HepG2 (cell line): ENCODE results near the gene MAGI1. TPM values are rescaled to one million over a fixed set of nuclear protein-coding genes. Genes with fewer than 3 reads are reported as not detected.

Source experiments
- ATAC-seq: fragments of 200-7000 bp; cut with Tn5 transposase; 3 replicates; pipeline ENCODE4 v1.9.1; 2020; ENCODE audit warnings: mild to moderate bottlenecking, moderate library complexity
- BruUV-seq: library from RNA; stranded (reverse); fragments of 400-500 nt; replicated peaks from 2 replicates; lab custom pipeline; 2021; lab: Mats Ljungman, UMichigan
- CTCF ChIA-PET: fragments of 300-600 bp; formaldehyde crosslinking; extraction: SDS; loops from one replicate; lab custom pipeline; 2021; ENCODE audit warnings: low total read pairs, inconsistent platforms, low intra/inter-chr PET ratio; lab: Yijun Ruan, JAX
- POLR2A ChIA-PET: fragments of 350-600 bp; sonication (Branson Sonifier 250); formaldehyde crosslinking; loops from one replicate; lab custom pipeline; 2020; ENCODE audit warnings: antibody characterized with exemption, inconsistent platforms; lab: Yijun Ruan, JAX
- DNase-seq: peaks from one replicate; pipeline ENCODE4 v3.0.0-alpha.2; 2015; ENCODE audit warnings: low spot score
- FAIRE-seq: peaks from 3 replicates; lab custom pipeline; 2011; peaks lifted over from hg19 to GRCh38; lab: Jason Lieb, UNC
- H2AFZ ChIP-seq: one replicate; pipeline ENCODE4 v1.6.1; 2011; ENCODE audit warnings: low read length, inconsistent platforms
- H3K27ac ChIP-seq: fragments of 300-600 bp; 3 replicates; pipeline ENCODE4 v1.8.0; 2011; ENCODE audit warnings: mixed run types, mild to moderate bottlenecking, mixed read lengths, low read length, inconsistent platforms; ENCODE audit not compliant: insufficient read depth; ENCODE audit errors: extremely low read length
- H3K27me3 ChIP-seq, 2 experiments: fragments of 200-600 bp in 1 of 2; 2 replicates in 1 of 2; 3 replicates in 1 of 2; pipeline versions ENCODE4 v1.6.0 to v1.8.0; 2011; ENCODE audit warnings: low read length in 2 of 2, mild to moderate bottlenecking in 2 of 2, moderate library complexity in 2 of 2, inconsistent platforms in 1 of 2; ENCODE audit not compliant: insufficient read depth in 2 of 2, control insufficient read depth in 1 of 2
- H3K36me3 ChIP-seq, 2 experiments: fragments of 200-600 bp in 1 of 2; replicated peaks in 1 of 2; 2 replicates in 1 of 2; 3 replicates in 1 of 2; pipeline versions ENCODE4 v1.5.1 to v1.8.0; 2011; ENCODE audit warnings: low read length in 2 of 2, inconsistent platforms in 1 of 2; ENCODE audit not compliant: insufficient read depth in 2 of 2, control insufficient read depth in 1 of 2
- H3K4me1 ChIP-seq: 2 replicates; pipeline ENCODE4 v1.5.1; 2012; ENCODE audit warnings: low read length, inconsistent platforms; ENCODE audit not compliant: insufficient read depth
- H3K4me2 ChIP-seq: 2 replicates; pipeline ENCODE4 v1.6.0; 2011; ENCODE audit warnings: low read depth, low read length, inconsistent platforms
- H3K4me3 ChIP-seq, 3 experiments: fragments of 200-600 bp in 1 of 3; sonication (generic), shearing (Covaris generic) in 1 of 3; replicated peaks in 1 of 3; 2 replicates each; pipeline ENCODE4 v1.5.1; 2011 to 2016; ENCODE audit warnings: low read length in 3 of 3, inconsistent platforms in 2 of 3, low read depth in 2 of 3, mild to moderate bottlenecking in 2 of 3, control low read depth in 1 of 3, mixed read lengths in 1 of 3; ENCODE audit not compliant: insufficient read depth in 1 of 3
- H3K79me2 ChIP-seq: one replicate; pipeline ENCODE4 v1.6.1; 2011; ENCODE audit warnings: low read length, inconsistent platforms; ENCODE audit not compliant: insufficient read depth
- H3K9ac ChIP-seq: 2 replicates; pipeline ENCODE4 v1.6.0; 2011; ENCODE audit warnings: mild to moderate bottlenecking, low read depth, low read length, inconsistent platforms; ENCODE audit not compliant: insufficient read depth
- H3K9me3 ChIP-seq: 2 replicates; pipeline ENCODE4 v1.5.1; 2012; ENCODE audit warnings: mild to moderate bottlenecking, low read length
- H4K20me1 ChIP-seq: 2 replicates; pipeline ENCODE4 v1.6.0; 2011; ENCODE audit warnings: inconsistent platforms, mild to moderate bottlenecking, low read length, moderate library complexity; ENCODE audit not compliant: insufficient read depth
- E2F2 ChIP-seq: sonication (generic); formaldehyde crosslinking; IDR thresholded peaks from 2 replicates; pipeline ENCODE4 v1.4.0; 2020; ENCODE audit warnings: missing genetic modification reagents, borderline replicate concordance
- MTERF4 ChIP-seq: sonication (generic); formaldehyde crosslinking; IDR thresholded peaks from 2 replicates; pipeline ENCODE4 v1.8.0; 2023; ENCODE audit warnings: mild to moderate bottlenecking, missing genetic modification reagents
- MXD3 ChIP-seq: IDR thresholded peaks from 2 replicates; pipeline ENCODE4 v1.6.1; 2016; ENCODE audit warnings: mild to moderate bottlenecking, missing biosample characterization, missing genetic modification reagents
- TFDP2 ChIP-seq: sonication (generic); formaldehyde crosslinking; IDR thresholded peaks from 2 replicates; pipeline ENCODE4 v1.4.0; 2020; ENCODE audit warnings: missing genetic modification reagents
- ZNF20 ChIP-seq: sonication (generic); formaldehyde crosslinking; IDR thresholded peaks from 2 replicates; pipeline ENCODE4 v1.4.0; 2020; ENCODE audit warnings: mild to moderate bottlenecking, moderate library complexity, missing genetic modification reagents
- ZNF850 ChIP-seq: sonication (generic); formaldehyde crosslinking; conservative IDR thresholded peaks from 2 replicates; pipeline ENCODE4 v1.9.0; 2021; ENCODE audit warnings: mild to moderate bottlenecking, missing genetic modification reagents
- WGBS: methylation state at CpG from one replicate; pipeline ENCODE4 v1.1.6; 2017; ENCODE audit warnings: low lambda C conversion rate; 5-methylcytosine and 5-hydroxymethylcytosine counted together
- in situ Hi-C: cut with HindIII; loops from 2 replicates; pipeline ENCODE4 v1.10.0; 2017; ENCODE audit warnings: low pct_unique_long_range_greater_than_20kb; ENCODE audit not compliant: extremely low pct_ligation_motif_present
- intact Hi-C: fragments of 100-400 bp; cut with micrococcal nuclease; formaldehyde crosslinking; loops from one replicate; pipeline ENCODE4 v1.10.0; 2022; ENCODE audit not compliant: unreplicated experiment
- polyA plus RNA-seq, 8 experiments: library from polyadenylated mRNA; depleted of rRNA in 3 of 8; stranded (reverse) in 7 of 8; unstranded in 1 of 8; fragments of >200 nt; fragmentation: Illumina TruSeq in 4 of 8; extraction: Trizol in 4 of 8; gene quantifications; 2 replicates each; pipeline versions ENCODE4 v1.2.1 to v1.2.3, GENCODE V29; 2011 to 2016; ENCODE audit warnings: low read depth in 4 of 8, missing spikeins in 1 of 8, mixed read lengths in 1 of 8; ENCODE audit not compliant: insufficient read depth in 1 of 8
- total RNA-seq, 5 experiments: library from RNA; depleted of rRNA; stranded (reverse); fragments of >200 nt; fragmentation: Illumina TruSeq; extraction: Trizol; gene quantifications; 2 replicates each; pipeline ENCODE4 v1.2.3, GENCODE V29; 2016; ENCODE audit warnings: low read depth in 1 of 5

MAGI1 gene
- total and polyA plus RNA-seq, 2 of the 13 experiments (the other 11 are each of a cell fraction or from before 2014, with no cell fraction given): 22.2 to 26.0 TPM

- no TSS peak for BruUV-seq
- Histone ChIP-seq H3K27ac (no peak overlapping the region), H2AFZ (no peak overlapping the region), H3K36me3 (peaks cover 14 to 60% of the 10 kb centered on the region in 2 experiments; a peak in 4 of 5 replicates), H3K4me1 (no peaks in the 10 kb centered on the region), H3K27me3 (no peaks in the 10 kb centered on the region), H3K9me3 (no peaks in the 10 kb centered on the region), H3K4me2 (no peak overlapping the region), H3K9ac (no peak overlapping the region), H3K79me2 (no peaks in the 10 kb centered on the region), H3K4me3 (no peak overlapping the region), H4K20me1 (no peaks in the 10 kb centered on the region)
- in situ Hi-C loops (no loop called here), intact Hi-C loops (no loop called here)
- FAIRE-seq: no peak
- no peak for TF ChIP-seq ZNF20 (CRISPR knock-in tag)
- no peak for TF ChIP-seq TFDP2 (CRISPR knock-in tag)
- no peak for TF ChIP-seq MXD3 (CRISPR knock-in tag)
- no peak for TF ChIP-seq MTERF4 (CRISPR knock-in tag)
- TF ChIP-seq ZNF850 (CRISPR knock-in tag): no peak
- no peak for TF ChIP-seq E2F2 (CRISPR knock-in tag)
- ChIA-PET POLR2A (no interaction called here), CTCF (no interaction called here)
- no peak for ATAC-seq
- DNase-seq: no peak
- 92% methylated on average over 10 of the region's 10 CpGs for WGBS
Observed at GRCh38 chr3:65381496-65382010, 657.2 kb downstream of the MAGI1 start.
